Fibroblast of the aortic adventitia (primary cell): Measurements from ENCODE around the gene CTIF. TPM values are rescaled to one million over a fixed set of nuclear protein-coding genes. Genes with fewer than 3 reads are reported as not detected.

Source experiments
- DNase-seq: peaks from one replicate; pipeline ENCODE4 v3.0.0-alpha.2; 2010; ENCODE audit warnings: low read depth
- H3K4me3 ChIP-seq: 2 replicates; pipeline ENCODE4 v1.5.1; 2011; ENCODE audit warnings: low read depth, mild to moderate bottlenecking, control low read depth, low read length, moderate library complexity
- CTCF ChIP-seq: IDR thresholded peaks from 2 replicates; pipeline ENCODE4 v1.5.1; 2011; ENCODE audit warnings: mild to moderate bottlenecking, low read length, control low read depth, inconsistent platforms; ENCODE audit not compliant: insufficient read depth
- total RNA-seq: library from RNA; depleted of rRNA; stranded (reverse); fragments of >200 nt; gene quantifications from 2 replicates; pipeline ENCODE4 v1.2.3, GENCODE V29; 2012; ENCODE audit warnings: low replicate concordance

The CTIF gene
- total RNA-seq, 1 donor = 29.0 TPM

- no peak for TF ChIP-seq CTCF
- DNase-seq = peak; percentile 51
- H3K4me3 ChIP-seq = no peak overlapping the region
These were observed 216.2 kb downstream of the CTIF start for GRCh38 chr18:48754993-48755473.

GRCh38 chr18:48756511-48757226 lies 217.8 kb downstream of the CTIF start:
- no peak for DNase-seq
- no peak for TF ChIP-seq CTCF
- no peak overlapping the region for H3K4me3 ChIP-seq

GRCh38 chr18:48757367-48757766 lies 218.5 kb downstream of the CTIF start:
- TF ChIP-seq CTCF = no peak
- no peak for DNase-seq
- no peak overlapping the region for H3K4me3 ChIP-seq

GRCh38 chr18:48757906-48758305 lies 219.1 kb downstream of the CTIF start:
- no peak for TF ChIP-seq CTCF
- no peak overlapping the region for H3K4me3 ChIP-seq
- no peak for DNase-seq

GRCh38 chr18:48761582-48761981 lies 222.8 kb downstream of the CTIF start:
- H3K4me3 ChIP-seq = no peak overlapping the region
- no peak for TF ChIP-seq CTCF
- no peak for DNase-seq

GRCh38 chr18:48762022-48762421 lies 223.2 kb downstream of the CTIF start:
- H3K4me3 ChIP-seq = no peak overlapping the region
- DNase-seq = no peak
- TF ChIP-seq CTCF = no peak
